Ishikawa (cell line): ENCODE measurements around the gene ZMYM5.

Experiments
- CEBPB ChIP-seq: IDR thresholded peaks from 2 replicates; pipeline ENCODE4 v1.6.1; 2012
- CREB1 ChIP-seq: IDR thresholded peaks from 2 replicates; pipeline ENCODE4 v1.6.1; 2012; ENCODE audit warnings: low read depth
- EGR1 ChIP-seq: IDR thresholded peaks from 2 replicates; pipeline ENCODE4 v1.6.1; 2012
- EP300 ChIP-seq: IDR thresholded peaks from 2 replicates; pipeline ENCODE4 v1.6.1; 2012; ENCODE audit warnings: borderline replicate concordance
- FOXM1 ChIP-seq: IDR thresholded peaks from 2 replicates; pipeline ENCODE4 v1.6.1; 2012; ENCODE audit warnings: low read depth, borderline replicate concordance
- MAX ChIP-seq: IDR thresholded peaks from 2 replicates; pipeline ENCODE4 v1.6.1; 2012
- NFIC ChIP-seq: IDR thresholded peaks from 2 replicates; pipeline ENCODE4 v1.6.1; 2012
- RAD21 ChIP-seq: IDR thresholded peaks from 2 replicates; pipeline ENCODE4 v1.6.1; 2012; ENCODE audit warnings: low read depth
- REST ChIP-seq: IDR thresholded peaks from 2 replicates; pipeline ENCODE4 v1.6.1; 2012; ENCODE audit warnings: low read depth, mild to moderate bottlenecking
- TAF1 ChIP-seq: IDR thresholded peaks from 2 replicates; pipeline ENCODE4 v1.6.1; 2012; ENCODE audit warnings: low read depth, mild to moderate bottlenecking
- TCF12 ChIP-seq: IDR thresholded peaks from 2 replicates; pipeline ENCODE4 v1.6.1; 2012; ENCODE audit warnings: low read depth
- TEAD4 ChIP-seq: IDR thresholded peaks from 2 replicates; pipeline ENCODE4 v1.6.1; 2012
- USF1 ChIP-seq: IDR thresholded peaks from 2 replicates; pipeline ENCODE4 v1.6.1; 2012
- YY1 ChIP-seq: IDR thresholded peaks from 2 replicates; pipeline ENCODE4 v1.6.1; 2012; ENCODE audit warnings: low read depth
- ZBTB7A ChIP-seq: IDR thresholded peaks from 2 replicates; pipeline ENCODE4 v1.6.1; 2012; ENCODE audit warnings: low read depth

ZMYM5 gene

GRCh38 chr13:19795956-19796355, 67.5 kb downstream of the ZMYM5 start:
- no peak for TF ChIP-seq RAD21

- no peak for TF ChIP-seq CREB1
- TF ChIP-seq NFIC = peak; percentile 55; the same call in 1 of the 2 replicates
- TF ChIP-seq MAX = peak; percentile 21; the same call in 1 of the 2 replicates
- TF ChIP-seq REST = no peak
- peak; percentile 97 for TF ChIP-seq TEAD4
- TF ChIP-seq ZBTB7A = no peak
- no peak for TF ChIP-seq YY1
- no peak for TF ChIP-seq EGR1
- TF ChIP-seq TAF1 = no peak
- TF ChIP-seq CEBPB = peak; percentile 61; the same call in 1 of the 2 replicates
- no peak for TF ChIP-seq USF1
- TF ChIP-seq FOXM1 = peak; percentile 32; the same call in 1 of the 2 replicates
- peak; percentile 87 for TF ChIP-seq TCF12
- TF ChIP-seq EP300 = peak; percentile 81; the same call in 1 of the 2 replicates
- no peak; the same call in 1 of the 2 replicates for TF ChIP-seq RAD21
Measured at GRCh38 chr13:19794631-19795030, 68.8 kb downstream of the ZMYM5 start.

GRCh38 chr13:19791953-19792537, 71.4 kb downstream of the ZMYM5 start:
- TF ChIP-seq EP300 (no peak), FOXM1 (no peak), TEAD4 (no peak), YY1 (no peak), MAX (no peak), TAF1 (no peak), ZBTB7A (no peak), CEBPB (no peak)

- TF ChIP-seq TAF1 = peak; percentile 88
- peak; percentile 60 for TF ChIP-seq MAX
- peak; percentile 93 for TF ChIP-seq YY1
- 0 out of 2 replicates have a peak, but pooled peaks have one; percentile 23 for TF ChIP-seq TEAD4
Measured at GRCh38 chr13:19782727-19783682, 80.4 kb downstream of the ZMYM5 start, which contains the start of gene PSPC1. PSPC1 (minus strand) TSS chr13:19782945; CDS start chr13:19782757, 188 bp downstream.

- no peak for TF ChIP-seq RAD21
- no peak for TF ChIP-seq EGR1
- no peak for TF ChIP-seq ZBTB7A
- no peak for TF ChIP-seq TCF12
- no peak for TF ChIP-seq MAX
- TF ChIP-seq FOXM1 = no peak
- TF ChIP-seq NFIC = no peak
Measured at GRCh38 chr13:19782049-19782726, 81.3 kb downstream of the ZMYM5 start.

GRCh38 chr13:19781526-19781925, 81.9 kb downstream of the ZMYM5 start:
- TF ChIP-seq RAD21 (no peak), USF1 (no peak), NFIC (no peak), TCF12 (no peak), TAF1 (no peak), CEBPB (no peak), ZBTB7A (no peak), CREB1 (no peak), EP300 (no peak), MAX (no peak), TEAD4 (no peak), YY1 (no peak), FOXM1 (no peak), EGR1 (no peak)
